ENCODE results near the gene RGS1.

The RGS1 gene

GRCh38 chr1:192620071-192620635 lies 44.6 kb downstream of the RGS1 start:
- DNase-seq (ENCODE audit: low spot score), result no peak

- DNase-seq (ENCODE audit: low spot score), result no peak
These were observed 51.0 kb downstream of the RGS1 start for GRCh38 chr1:192626366-192627179.

- DNase-seq (ENCODE audit: low spot score), result no peak
These were observed 52.3 kb downstream of the RGS1 start for GRCh38 chr1:192627901-192628300.

- no peak for DNase-seq (ENCODE audit: low spot score)
These were observed 53.0 kb downstream of the RGS1 start for GRCh38 chr1:192628396-192629057.

- DNase-seq (ENCODE audit: low spot score), result no peak
These were observed 54.0 kb downstream of the RGS1 start for GRCh38 chr1:192629612-192630011.
